Measurements from ENCODE around the gene LYPD3.
"Not testable (repeated sequence)": the region's sequence is repeated elsewhere in the genome, so short reads cannot be mapped to it uniquely, and the experiment has no call there.

Gene LYPD3

GRCh38 chr19:43465468-43466120 lies at the start of gene LYPD3:
LYPD3 (minus strand) TSS chr19:43465608; CDS start chr19:43465571, 37 bp downstream.
- no peak for FAIRE-seq

GRCh38 chr19:43512399-43512798 lies 47.0 kb upstream of the LYPD3 start:
- FAIRE-seq = not testable (repeated sequence)

- no peak for FAIRE-seq
Measured at GRCh38 chr19:43511324-43511723, 45.9 kb upstream of the LYPD3 start.

GRCh38 chr19:43510713-43511112 lies 45.3 kb upstream of the LYPD3 start:
- no peak for FAIRE-seq

GRCh38 chr19:43507880-43508279 lies 42.5 kb upstream of the LYPD3 start:
- no peak for FAIRE-seq

- FAIRE-seq = no peak
Measured at GRCh38 chr19:43506629-43507028, 41.2 kb upstream of the LYPD3 start.

- FAIRE-seq = no peak
Measured at GRCh38 chr19:43505941-43506340, 40.5 kb upstream of the LYPD3 start.

GRCh38 chr19:43505186-43505456 lies 39.7 kb upstream of the LYPD3 start:
- FAIRE-seq = no peak

- no peak for FAIRE-seq
Measured at GRCh38 chr19:43504426-43505185, 39.2 kb upstream of the LYPD3 start, which contains the start of gene PHLDB3. PHLDB3 (minus strand) TSS chr19:43504746; CDS start chr19:43504118, 628 bp downstream.

- FAIRE-seq = no peak
Measured at GRCh38 chr19:43503501-43504425, 38.4 kb upstream of the LYPD3 start.

GRCh38 chr19:43502419-43502976 lies 37.1 kb upstream of the LYPD3 start:
- no peak for FAIRE-seq

- FAIRE-seq = no peak
Measured at GRCh38 chr19:43501661-43502418, 36.4 kb upstream of the LYPD3 start.

GRCh38 chr19:43499042-43499441 lies 33.6 kb upstream of the LYPD3 start:
- FAIRE-seq = no peak

GRCh38 chr19:43498233-43498842 lies 32.9 kb upstream of the LYPD3 start:
- no peak for FAIRE-seq

GRCh38 chr19:43496960-43497359 lies 31.6 kb upstream of the LYPD3 start:
- FAIRE-seq = no peak

- no peak for FAIRE-seq
Measured at GRCh38 chr19:43495082-43495481, 29.7 kb upstream of the LYPD3 start.

GRCh38 chr19:43490759-43491158 lies 25.4 kb upstream of the LYPD3 start:
- FAIRE-seq = no peak

- FAIRE-seq = no peak
Measured at GRCh38 chr19:43489979-43490599, 24.7 kb upstream of the LYPD3 start.

- peak; percentile 53 for FAIRE-seq
Measured at GRCh38 chr19:43489310-43489709, 23.9 kb upstream of the LYPD3 start.

- no peak for FAIRE-seq
Measured at GRCh38 chr19:43488179-43488578, 22.8 kb upstream of the LYPD3 start.

GRCh38 chr19:43486412-43486811 lies 21.0 kb upstream of the LYPD3 start:
- FAIRE-seq = no peak

All from endometrium (tissue), 2 donors.